DMS153 treated with DMSO at 0.1 percent for 48 hours (cell line): Measurements from ENCODE around the gene HIP1.
"Not testable (repeated sequence)": the region's sequence is repeated elsewhere in the genome, so short reads cannot be mapped to it uniquely, and the experiment has no call there.

Experiments
- DNase-seq: peaks from one replicate; lab custom pipeline; 2025; ENCODE audit not compliant: unreplicated experiment; lab: John Stamatoyannopoulos, UW

The HIP1 gene

DNA sequence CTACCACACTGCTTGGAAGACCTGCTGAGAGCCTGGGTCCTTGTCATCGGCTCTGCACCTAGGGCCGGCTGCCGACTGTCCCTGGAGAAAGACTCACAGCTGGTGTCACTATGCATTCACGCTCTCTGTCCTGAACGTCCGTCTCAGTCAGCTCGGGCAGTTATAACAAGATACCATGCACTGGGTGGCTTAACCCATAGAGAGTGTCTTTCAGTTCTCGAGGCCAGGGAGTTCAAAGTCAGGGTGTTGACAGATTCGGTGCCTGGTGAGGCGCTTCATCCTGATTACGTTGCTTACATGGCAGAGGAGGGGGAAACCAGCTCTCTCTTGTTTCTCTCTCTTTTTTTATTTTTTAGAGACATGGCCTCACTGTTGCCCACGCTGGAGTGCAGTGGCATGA lies 155.5 kb downstream of the HIP1 start:
- no peak for DNase-seq

DNA sequence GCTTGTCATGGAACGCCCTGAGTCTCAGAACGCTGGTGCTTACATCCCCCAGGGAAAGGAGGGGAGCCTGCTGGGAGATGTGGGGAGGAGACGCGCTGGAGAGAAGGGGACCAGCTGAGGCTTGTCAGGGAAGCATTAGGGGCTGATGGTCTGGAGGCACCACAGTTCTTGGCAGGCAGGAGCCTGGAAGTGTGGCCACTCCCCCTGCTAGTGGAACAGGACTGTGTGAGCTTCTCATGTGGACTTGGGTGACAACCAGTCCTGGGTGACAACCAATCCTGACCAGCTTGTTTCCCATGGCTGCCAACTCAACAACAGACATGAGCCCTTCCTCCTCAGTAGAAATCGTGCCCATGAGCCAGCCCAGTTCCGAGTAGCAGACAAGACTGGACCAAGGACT lies 158.8 kb downstream of the HIP1 start:
- DNase-seq = no peak

DNA sequence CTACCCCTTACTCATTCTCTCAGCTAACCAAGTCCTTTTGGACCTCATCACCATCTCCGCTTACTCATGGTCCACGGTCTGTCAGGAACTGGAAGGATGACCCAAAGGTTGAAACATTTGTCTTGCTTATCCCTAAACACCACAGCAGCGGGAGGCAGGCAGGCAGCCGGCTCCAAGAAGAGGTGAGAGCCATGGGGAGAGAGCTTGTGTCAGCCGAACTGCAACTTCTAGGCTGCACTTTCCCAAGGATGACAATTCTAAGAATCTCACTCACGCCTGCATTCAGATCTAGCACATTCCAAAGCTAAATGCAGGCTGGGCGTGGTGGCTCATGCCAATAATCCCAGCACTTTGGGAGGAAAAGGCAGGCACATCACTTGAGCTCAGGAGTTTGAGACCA lies 160.7 kb downstream of the HIP1 start:
- DNase-seq = no peak

DNA sequence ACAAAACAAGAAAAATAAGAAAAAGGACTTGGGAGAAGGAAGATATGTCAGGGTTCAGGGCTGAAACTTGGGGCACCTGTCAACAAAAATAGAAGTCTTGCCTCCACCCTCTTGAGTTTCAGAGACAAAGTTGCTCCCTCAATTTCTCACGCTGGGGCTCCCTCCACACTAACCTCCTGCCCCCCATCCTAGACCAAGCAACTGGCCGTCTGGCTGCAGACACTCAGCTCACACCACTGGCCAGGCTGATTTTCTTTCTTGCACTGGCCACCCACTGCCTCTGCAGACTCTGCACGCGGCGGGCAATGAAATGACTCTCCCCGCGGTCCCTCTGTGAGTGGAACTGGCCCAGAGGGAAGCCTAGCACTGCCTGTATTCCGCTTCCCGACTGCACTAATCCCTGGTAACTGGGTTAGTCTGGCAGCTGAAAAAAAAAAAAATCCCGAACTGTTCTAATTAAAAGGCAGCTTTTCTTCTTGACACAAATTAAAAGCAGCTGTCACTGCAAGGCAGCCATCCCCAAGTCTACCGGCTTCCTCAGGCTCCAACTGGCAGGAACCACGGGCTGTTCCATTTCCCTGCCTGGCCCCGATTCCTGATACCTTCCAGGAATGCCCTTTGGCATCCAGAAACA lies 163.1 kb downstream of the HIP1 start:
- DNase-seq = no peak

DNA sequence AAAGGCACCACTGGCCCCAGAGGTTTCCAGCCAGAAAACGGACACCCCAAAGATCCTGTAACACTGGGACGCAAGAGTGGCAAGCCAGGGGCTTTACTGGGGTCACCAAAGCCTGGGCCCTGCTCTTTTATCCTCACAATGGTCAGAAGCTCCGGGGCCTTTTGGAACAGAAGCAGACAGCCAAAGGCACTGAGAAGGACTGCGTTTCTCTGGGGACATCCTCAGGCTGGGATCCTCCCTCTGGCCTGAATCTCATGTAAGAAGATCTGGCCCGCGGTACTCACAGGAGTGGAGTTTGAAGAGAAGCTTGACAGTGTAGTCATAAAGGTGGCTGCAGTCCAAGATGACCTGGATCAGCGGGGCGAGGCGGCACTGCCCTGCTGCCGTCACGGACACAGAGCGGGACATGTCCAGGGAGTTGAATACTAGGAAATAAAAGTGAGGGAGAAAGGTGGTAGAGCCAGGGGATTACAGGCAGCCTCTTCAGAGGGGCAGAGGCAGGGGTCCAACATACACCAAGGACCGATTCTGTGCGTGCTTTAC lies 165.2 kb downstream of the HIP1 start:
- DNase-seq = no peak

DNA sequence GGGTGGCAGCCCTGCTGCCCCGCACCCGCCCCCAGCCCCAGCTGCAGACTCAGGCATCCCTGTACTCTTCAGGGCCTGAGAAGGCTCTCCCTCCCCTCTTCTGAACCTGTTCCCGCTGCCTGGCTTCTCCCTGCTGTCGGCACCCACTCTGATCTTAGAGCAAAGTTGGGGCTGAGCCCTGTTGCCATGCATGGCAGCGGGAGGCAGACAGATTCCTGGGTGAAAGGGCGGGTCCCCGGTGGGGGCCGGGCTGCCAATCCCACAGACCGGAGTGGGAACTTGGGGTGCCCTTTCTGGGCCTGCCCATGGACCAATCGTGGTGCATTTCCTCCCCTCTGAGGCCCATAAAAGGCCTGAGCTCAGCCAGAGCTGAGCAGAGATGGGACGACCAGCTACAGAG lies 165.9 kb downstream of the HIP1 start:
- DNase-seq = no peak

DNA sequence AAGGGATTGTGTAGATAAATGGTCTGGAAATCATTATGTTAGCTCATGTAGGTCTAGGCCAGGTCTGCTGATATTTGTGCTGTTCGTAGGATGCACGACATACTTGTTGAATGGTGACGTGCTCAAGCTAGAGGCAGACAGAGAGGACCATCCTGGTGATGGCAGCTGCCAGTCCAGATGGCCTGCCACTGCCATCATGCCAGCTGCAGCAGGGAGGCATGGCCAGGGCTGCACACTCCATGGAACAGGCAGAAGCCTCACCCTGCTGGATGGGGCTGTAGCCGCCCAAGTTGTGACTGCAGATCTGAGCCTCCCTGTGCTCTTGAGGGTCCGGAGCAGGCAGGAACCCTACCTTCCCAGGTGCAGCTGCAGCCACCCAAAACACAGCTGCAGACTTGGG lies 166.3 kb downstream of the HIP1 start:
- DNase-seq = no peak

DNA sequence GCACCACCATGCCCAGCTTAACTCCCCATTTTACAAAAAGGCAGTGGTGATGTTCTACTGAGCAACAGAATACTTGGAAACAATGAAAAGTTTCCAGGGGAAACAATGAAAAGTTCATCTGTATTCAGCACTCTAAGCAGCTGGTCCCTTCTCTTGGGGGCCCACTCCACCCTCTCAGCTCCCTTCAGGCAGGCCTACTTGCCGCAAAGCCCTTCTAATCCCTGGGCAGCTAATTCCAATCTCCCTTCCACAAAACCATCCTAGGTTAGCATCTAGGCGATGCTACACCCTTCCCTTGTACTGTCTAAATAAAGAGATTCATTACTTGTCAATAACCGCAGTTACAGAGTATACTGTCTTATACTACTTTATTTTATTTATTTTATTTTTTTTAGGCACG lies 167.5 kb downstream of the HIP1 start:
- DNase-seq = no peak

DNA sequence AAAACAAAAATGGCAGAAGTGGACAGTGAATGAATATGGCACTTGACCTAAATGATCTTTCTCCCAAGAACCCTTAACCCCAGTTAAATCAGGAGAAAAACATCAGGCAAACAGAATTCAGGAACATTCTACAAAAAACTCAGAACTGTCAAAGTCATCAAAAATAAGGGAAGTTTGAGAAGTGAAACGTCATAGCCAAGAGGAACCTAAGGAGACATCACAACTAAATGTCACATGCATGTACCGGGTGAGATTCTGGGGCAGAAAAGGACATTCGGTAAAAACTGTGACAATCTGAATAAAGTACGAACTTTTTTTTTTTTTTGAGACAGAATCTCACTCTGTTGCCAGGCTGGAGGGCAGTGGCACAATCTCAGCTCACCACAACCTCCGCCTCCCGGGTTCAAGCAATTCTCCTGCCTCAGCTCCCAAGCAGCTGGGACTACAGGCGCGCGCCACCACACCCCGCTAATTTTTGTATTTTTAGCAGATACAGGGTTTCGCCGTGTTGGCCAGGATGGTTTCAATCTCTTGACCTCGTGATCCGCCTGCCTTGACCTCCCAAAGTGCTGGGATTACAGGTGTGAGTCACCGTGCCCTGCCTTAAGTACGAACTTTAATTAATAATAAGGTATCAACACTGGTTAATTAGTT lies 169.0 kb downstream of the HIP1 start:
- DNase-seq = not testable (repeated sequence)

DNA sequence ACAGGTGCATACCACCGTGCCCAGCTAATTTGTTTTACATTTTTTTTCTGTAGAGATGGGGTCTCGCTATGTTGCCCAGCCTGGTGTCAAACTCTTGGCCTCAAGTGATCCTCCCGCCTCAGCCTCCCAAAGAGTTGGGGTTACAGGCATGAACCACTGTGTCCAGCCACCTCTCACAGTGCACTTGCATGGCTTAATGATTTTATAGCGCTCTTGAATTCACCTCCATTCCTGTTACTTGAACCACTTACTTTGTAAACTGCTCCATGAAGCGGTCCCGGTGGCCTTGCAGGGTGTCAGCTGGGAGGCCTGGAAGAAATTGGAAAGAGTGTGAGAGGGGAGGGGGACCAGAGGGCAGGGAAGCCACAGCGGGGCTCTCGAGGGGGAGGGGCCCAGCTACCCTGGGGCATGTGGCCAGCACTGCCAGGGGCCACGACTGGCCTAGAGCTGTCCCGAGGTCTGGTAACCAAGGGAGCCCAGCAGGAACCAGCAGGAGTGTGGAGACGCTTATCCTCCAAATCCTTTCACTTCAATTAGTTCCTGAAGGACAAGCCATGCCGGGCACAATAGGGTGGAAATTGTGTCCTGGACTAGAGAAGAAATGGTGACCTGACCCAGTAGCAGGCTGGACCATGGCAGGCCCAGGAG lies 170.7 kb downstream of the HIP1 start:
- DNase-seq = no peak

DNA sequence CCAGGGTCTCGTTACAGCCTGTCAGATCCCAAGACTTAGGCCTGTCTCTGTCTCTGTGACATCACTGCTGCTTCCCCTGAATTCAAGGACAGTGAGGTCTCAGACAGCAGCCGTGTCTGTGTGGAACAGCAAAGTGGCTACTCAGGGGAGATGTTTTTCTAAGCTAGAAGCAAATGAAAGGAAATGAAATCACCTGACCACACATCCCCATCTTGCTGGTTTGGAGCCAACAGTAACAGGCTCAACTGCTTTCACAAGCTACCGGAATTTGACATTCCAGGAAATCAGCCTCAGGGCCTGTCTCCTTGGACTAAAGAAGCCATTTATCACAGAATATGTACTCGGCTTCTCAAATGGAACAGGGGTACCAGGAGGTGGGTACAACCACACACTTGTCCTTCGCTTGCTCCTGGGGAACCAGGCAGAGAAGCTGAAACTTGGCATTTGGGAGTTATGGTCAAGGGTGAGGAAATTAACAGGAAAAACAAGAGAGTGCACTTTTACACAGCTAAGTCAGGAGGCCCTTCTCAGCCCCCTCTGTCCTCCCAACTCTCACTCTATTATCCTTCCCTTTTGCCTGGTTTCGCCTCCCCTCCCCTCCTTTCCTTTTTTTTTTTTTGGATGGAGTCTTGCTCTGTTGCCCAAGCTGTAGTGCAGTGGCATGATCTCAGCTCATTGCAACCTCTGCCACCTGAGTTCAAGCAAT lies 173.5 kb downstream of the HIP1 start:
- DNase-seq = no peak

DNA sequence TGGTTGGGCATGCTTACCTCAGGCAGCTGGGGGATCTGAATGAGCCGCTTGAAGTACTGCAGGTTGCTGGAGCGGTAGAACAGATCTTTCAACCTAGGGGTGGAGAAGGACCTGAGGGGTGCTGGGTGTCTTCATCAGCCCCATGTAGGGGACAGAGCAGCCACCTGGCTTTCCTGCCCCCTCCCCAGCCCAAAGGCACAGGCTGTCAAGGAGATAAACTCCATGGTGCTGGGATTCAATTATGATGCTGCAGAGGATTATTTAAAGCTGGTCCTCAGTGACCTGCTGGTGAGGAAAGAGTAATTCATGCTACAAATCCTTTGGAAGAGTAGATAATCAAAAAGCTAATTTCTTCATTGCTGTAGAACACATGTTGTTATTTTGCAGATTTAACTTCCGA lies 175.6 kb downstream of the HIP1 start:
- no peak for DNase-seq

DNA sequence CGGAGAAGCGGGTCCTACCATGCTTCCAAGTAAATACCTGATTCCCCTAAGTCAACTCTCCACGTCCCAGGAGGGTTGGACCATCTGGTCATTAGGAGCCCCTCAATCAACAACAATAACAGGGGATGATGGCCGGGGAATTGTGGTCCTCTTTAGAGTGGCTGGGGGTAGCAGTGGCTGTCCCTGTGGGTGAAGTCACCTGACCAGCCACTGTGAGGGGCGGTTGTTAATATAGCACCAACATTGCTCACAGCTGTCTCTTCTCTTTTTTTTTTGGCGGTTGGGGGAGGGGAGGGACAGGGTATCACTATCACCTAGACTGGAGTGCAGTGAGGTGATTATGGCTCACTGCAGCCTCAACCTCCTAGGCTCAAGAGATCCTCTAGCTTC lies 178.8 kb downstream of the HIP1 start:
- DNase-seq = no peak

DNA sequence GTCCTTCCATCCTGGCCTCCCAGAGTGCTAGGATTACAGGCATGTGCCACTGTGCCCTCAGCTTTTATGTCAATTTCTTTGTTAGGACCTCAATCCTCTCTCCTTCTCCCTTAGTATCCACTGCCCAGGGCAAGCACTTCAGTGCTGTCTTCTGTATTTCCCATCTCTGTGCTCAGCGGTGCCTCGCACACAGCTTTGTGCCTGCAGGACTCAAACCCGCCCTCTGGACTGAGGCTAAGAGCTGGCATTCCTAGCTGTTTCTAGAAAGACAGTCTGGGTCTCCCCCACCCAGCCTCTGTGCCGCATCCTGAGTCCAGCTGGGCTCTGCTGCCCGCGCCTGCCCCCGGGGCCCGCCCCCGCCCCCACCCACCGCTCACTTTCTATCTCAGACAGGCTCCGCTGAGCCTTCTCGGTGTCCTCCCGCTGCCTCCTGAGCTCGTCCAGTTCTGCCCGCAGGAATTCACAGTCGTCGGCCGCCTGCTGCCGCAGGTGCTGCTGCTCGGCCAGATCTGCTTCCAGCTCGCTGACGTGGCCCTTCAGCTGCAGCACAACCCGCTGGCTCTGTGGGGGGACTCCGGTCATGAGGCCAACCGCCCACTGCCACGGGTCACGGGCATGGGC lies 179.3 kb downstream of the HIP1 start:
- no peak for DNase-seq

DNA sequence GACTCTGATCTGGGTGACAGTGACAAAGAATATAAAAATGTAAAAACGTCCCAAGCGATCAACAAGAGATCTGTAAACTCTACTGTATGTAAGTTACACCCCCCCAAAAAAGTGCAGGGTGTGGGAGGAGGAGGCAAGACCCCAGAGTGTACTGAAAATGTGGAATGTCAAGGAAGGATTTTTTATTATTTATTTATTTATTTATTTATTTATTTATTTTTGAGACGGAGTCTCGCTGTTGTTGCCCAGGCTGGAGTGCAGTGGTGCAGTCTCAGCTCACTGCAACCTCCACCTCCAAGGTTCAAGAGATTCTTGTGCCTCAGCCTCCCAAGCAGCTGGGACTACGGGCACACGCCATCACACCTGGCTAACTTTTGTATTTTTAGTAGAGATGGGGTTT lies 181.9 kb downstream of the HIP1 start:
- not testable (repeated sequence) for DNase-seq

DNA sequence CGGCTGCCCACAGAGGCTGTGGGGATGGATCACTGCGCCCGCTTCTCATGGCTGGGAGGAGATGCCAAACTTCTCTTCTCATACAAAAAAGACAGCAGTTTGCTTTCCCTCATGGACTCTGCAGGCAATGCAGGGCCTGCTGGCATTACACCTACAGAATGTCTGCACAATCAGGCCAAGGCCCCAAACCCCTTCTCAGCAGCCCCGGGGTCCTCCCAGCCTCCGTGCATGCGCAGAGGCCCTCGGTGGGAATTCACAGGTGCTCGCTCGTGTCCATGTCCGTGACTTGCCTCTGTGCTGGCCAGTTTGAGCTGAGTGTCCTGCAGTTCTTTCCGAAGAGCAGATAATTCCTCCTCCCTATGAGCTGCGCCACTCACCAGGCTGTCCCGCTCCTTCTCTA lies 183.0 kb downstream of the HIP1 start:
- DNase-seq = no peak

DNA sequence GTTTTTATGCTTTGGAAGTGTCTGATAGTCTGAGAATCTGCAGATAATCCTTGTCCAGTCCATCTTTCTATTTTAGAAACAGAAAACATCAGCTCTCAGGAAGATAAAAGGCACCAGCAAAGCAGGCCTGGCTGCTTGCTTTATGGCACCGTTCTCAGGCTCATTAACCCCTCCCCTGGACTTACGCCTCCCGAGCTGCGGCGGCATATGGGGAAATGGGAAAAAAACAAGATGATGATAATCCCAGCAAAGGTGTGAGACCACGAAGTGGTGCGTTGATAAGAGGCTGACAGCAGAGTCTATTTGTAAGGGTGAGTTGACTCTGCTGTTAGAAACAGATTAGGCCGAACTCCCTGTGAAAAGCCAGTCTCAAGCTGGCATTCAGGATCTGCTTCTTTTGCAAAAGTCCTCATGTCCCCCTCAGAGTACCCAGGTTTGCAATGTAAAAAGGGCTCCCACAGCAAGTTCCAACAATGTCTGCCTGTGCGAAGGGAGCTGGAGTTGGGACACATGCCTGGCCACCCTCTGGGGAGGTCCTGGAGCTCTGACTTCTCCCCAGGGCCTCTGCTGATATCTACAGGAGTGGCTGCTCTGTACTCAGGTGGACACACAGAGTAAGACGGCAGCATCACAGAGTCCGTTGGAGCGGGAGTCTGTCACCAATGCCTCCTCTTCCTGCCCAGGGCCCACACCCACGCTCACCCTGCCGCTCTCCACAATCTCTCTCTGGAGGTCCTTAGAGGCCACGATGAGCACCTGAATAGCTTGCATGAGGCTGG lies 192.3 kb downstream of the HIP1 start:
- DNase-seq = no peak

DNA sequence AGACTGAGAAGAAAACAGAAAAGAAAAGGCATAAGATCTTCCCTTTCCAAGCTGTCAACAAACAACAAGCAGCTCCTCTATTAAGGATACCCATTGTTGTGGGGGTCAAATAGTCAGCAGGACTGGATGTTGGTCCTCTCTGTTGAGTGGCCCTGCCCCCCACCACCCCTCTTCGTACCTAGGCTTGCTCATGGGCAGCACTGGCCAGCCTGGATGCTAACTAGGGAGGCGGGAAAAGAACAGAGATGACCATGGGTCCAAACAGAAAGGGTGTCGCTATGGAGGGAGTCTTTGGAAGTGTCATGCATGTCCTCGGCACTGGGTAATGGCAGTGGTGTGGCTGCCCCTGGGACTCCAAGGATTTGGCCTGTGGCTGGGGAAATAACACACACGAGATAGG lies 201.0 kb downstream of the HIP1 start:
- no peak for DNase-seq

DNA sequence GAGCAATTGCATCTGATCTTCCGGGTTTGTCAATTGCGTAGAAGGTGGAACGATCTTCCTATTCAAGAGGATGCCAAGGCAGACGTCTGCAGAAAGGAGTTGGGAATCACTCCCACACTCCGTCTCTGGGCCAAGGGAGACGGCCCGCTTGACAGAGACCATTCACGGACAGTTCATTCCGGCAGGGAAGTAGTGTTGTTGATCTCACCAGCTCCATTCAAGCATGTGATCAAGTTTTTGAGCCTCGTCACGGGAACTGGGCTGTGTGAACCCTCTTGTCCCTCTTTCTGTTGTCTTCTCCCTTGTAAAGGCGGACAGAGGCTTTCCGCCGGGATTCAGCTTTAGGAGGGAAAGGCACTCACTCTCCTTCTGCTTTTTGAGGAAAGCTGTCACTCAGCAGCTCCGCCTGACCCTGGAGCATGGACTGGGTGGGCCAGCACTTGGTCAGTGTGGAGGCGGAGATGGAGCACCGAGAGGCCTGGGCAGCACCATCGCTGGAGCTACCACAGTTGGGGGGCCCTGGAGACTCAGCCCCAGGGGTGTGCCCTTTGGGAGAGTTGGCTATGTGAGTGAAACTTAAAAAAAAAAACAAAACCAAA lies 201.7 kb downstream of the HIP1 start:
- DNase-seq = no peak

DNA sequence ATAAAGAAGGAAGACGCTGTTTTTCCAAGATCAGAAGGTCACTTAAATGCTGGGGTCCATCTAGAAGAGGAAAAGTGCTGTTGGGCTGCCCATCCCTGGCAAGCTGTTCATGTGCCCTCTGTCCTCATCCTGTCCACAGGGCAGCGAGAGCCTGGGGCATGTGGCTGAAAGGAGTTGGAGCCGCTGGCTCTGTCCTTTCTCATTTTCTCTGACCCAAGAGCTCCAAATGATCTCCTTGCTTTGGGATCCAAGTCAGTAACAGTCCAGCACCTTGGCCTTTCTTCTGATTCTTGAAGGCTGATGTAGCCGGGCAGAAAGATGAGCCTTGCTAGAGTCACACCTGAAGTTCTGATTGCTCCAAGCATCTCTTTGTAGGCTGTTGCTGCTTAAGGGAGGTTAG lies 202.2 kb downstream of the HIP1 start:
- no peak for DNase-seq
